Urothelium cell line (cell line): Measurements from ENCODE around the gene SLC7A1.
A peak's percentile ranks its signal among the peaks of the same experiment; 100 is the strongest.

Source experiments
- DNase-seq: peaks from one replicate; pipeline ENCODE4 v3.0.0; 2011; ENCODE audit warnings: low spot score, mixed read lengths
- FAIRE-seq: peaks from 2 replicates; lab custom pipeline; 2011; peaks lifted over from hg19 to GRCh38; lab: Jason Lieb, UNC

Gene SLC7A1

DNA sequence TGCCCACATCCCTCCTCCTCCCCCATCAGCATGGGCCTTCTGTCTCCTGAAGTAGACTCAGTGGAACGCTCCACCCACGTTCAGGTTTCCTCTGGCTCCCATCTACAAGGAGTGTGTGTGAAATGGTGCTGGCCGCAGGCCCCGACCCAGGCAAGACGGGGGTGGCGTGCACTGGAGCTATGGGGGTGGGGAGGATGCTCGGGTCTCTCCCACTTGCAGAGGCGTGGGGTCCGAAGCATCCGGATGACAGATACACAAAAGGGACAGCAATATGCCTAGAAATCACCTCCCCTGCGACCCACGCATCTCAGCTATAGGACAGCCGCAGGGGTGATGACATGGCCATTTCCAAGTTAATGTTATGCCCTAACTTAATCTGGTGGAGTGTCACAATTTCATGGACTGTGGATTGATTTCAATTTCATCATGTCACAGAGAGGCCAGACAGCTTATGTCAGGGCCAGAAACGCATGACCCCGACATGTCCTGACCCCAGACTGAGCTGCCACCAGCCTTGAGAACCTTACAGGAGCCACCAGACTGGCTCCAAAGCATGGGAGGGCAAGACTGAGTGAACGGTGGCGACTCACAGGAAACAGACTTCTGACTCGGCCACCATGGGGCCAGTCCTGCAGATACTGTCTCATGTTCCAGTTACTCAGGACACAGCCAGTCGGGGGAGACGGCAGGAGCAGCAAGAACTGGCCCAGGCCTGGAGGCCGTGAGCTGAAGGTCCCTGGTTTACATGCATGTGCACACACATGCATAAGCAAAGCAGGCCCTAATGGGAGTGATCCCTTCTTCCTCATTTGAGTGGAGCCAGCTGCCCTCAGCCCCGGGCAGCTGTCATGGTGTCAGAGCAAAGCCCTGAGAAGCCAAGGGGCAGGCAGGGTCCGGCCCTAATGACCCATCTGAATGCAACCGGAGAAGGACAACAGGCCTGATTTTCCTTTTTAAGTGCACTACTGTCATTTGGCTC, 82.2 kb downstream of the SLC7A1 start:
- DNase-seq = no peak

DNA sequence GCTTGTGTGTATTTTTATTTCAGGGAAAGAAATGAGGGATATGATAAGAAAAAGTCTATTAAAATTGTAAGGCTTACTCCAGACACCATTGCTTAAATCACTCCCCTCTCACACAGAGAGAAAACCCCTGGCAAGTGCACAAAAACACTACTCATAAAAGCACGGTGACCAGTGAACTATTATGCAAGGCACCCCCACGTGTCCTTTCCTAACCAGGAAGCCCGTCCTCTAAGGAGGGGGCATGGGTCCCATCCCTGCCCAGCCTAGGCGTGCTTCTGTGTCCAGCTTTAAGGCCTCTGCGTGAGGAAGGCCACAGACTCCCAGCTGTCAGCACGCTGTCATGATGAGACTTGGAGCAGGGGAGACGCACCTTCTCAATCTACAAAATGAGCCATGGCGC, 83.5 kb downstream of the SLC7A1 start:
- FAIRE-seq (no peak), DNase-seq (no peak)

More for the DNA sequence above, 82.2 kb downstream of the SLC7A1 start:
- no peak for FAIRE-seq

DNA sequence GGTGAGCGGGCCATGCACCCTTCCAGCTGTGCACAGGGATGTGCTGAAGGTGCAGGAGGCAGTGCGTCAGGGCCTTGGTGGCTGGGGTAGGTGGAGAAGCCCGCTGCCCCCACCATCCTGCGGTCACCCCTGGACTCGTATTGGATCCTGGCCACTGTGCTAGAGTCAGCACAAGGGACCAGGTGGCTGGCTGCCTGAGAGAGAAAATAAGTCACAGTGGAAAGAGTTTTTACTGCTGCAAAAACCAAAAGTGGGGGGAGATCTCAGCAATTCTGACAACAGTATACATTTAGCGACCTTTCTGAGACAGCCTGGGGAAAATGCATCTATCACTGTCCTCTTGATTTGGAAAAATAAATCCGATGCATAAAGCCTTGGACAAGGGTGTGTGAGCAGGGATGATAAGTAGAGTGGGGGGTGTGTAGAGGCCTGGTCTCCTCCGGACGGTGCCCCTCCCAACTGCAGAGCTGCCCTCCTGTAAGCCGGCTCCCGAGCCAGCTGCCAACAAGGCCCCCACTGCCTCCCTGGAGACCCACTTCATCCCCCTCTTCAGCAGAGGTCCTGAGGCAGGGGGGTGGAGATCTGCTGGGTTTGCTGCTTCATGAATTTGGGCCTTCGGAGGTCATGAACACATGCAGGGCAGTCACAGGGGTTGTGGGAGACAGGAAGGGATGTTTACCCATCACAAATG, 84.2 kb downstream of the SLC7A1 start:
- FAIRE-seq (no peak), DNase-seq (no peak)

DNA sequence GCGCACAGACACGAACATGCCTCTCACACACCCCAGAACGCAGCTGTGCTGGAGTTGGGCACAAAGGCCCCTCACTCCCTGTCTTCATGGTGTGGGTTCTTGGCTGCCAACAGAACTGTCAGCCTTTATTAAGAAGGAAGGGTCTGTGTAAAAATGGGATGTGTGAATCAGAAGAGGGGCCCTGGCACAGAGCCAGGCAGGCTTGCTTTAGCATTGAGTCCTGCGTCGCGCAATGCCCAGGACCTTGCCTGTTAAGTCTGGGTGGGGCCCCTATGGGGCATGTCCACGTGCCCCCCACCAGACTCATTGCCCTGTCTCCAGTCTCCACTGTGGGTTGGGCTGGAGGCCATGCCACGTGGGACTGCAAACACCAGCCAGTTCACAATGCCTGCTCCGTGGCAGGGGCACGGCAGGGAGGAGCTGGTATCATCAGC, 84.8 kb downstream of the SLC7A1 start:
- DNase-seq (no peak), FAIRE-seq (no peak)

DNA sequence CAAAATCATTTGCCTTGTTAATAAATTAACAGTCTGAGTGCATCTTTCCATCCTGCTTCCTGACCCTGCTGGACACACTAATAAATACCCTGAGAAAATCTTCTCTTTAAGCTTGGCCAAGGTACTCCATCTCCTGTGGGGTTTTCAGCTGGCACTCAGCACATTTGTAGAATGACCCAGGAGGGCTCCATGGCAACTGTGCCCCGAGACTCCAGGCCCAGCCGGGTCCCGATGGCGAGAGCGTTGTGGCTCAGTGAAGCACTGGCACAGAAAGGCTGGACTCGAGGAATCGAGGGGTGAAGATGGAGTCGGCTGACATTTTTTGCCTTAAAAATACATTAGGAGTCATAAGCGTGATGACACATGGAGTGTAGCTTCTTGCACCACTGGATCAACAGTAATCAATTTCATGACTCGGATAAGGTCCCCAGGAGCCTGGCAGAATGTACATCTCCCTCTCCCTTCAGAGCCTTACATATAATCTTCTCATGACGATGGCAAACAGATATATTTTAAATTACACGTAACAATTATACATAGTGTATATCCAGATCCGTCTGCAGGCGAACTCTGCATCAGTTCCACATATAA, 85.4 kb downstream of the SLC7A1 start:
- no peak for FAIRE-seq
- DNase-seq = no peak

DNA sequence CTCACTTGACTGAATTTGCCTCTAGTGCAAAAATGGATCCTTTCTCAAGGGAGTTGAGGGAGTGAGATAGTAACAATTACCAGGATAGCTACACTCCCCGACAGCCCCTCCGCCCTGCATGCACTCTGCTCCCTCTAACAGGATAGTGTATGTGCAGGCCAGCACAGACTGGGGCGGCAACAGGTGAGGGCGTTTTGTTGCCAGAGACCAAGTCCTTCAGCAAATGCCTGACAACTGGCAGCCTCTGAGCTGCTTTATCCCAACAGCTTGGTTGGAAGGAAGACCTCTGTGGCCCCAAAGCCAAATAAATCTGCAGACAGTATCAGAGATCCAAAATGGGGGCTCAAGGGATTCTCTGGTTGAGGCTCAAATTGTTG, 86.6 kb downstream of the SLC7A1 start:
- FAIRE-seq = no peak
- DNase-seq = no peak

DNA sequence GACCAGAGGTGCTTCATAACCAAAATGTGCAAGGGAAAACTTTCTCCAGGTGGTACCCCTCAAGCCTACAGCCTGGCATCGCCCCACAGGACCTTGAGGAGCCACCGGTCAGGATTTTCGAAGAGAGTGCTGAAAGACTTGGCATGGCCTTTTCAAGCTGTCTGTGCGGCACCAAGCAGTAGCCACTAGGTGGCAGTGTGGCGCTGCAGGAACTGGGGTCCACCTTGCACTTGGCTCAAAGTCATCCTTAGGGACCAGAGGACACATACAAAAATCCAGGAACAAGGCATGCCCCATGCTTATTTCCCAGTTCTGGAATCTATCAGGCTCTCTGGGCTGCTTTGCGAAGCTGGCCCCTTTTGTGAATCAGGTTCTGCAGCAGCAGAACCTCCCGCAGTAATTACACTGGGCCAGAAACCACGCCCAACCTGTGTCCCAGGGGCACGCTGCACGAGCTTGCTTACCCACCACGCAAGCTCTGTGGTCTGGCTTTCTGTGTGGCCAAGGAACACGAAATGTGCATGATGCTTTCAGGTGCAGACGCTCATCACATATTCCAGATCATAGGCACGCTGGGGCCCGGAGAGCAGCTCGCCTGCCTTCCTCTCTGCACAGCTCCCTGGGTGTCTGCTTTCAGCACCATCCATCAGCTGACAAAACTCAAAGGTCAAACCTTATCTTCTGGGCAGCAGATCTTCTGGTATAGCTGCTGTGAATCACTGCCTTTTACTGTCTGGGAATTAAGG, 87.2 kb downstream of the SLC7A1 start:
- DNase-seq (peak; percentile 72), FAIRE-seq (no peak)

DNA sequence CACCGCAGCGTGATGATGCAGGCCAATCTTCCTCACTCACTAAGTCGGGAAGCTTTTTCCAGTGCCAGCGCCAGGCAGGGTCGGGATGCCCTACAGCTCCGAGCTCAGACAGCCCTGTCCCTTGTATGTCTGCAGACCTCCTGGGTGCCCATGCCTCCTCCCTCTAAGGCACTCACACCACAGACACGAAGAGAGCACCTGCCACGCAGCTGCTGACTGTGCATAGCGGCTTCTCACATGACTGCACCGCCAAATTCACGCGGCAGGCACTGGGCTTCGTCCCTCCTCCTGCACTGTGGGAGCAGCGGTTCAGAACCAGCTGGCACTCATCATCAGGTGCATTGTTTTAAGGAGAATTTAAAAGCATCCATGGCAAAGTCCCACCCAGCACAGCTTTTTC, 88.1 kb downstream of the SLC7A1 start:
- DNase-seq (no peak), FAIRE-seq (no peak)

DNA sequence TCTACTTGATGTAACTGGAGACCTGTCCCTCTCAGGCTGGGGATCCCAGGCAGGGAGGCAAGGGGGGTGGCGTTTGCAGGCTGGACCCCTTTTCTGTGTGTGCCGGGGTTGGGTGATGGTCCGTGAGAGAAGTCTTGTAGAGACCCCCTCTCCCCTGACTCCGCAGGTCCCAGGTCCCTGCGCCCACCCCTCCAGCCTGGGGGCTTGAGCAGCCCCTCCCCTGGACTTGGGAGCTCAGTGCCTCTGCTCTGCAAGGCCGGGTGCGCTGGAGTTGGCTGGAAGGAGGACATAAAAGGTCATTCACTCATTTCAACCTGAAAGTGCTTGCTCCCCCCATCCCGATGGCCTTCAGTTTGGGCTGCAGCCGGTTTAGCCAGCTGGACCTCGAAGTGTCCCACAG, 89.5 kb downstream of the SLC7A1 start:
- DNase-seq (no peak), FAIRE-seq (no peak)

DNA sequence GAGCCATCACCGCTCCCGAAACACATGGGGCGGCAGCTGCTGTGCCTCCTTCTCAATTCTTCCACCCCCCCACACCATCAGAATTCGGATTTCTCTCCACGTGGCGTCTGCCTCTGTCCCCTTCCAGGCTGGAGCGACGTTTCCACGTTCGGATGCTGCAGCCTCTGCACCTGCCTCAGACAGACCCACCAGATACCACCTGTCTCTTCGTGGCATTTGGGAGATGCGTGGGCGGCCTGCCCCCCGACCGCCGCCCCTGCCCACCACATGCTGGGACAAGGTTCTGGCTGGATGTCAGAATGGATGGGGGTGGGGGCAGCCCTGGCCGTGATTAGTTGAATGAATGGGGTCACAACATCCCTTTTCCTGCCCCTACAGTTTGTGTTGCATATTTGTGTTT, 90.0 kb downstream of the SLC7A1 start:
- DNase-seq (no peak), FAIRE-seq (no peak)

DNA sequence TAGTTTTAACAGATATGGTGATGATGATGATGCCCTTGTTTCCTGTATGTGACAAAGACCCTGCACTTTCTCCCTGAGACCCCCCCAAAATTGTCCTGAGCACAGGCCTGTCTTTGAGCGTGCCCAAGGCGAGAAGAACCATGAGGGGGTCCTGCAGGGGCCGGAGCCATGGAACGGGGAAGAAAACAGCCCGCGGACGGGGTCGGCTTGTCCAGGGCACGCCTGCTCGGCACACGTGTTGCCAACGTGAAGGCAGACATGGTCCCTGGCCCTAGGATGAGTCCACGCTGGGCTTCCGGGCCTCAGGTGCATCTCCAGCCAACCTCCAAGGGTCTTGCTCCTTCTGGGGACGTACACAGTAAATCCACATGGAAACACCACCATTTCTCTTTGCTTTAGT, 90.8 kb downstream of the SLC7A1 start:
- DNase-seq (no peak), FAIRE-seq (no peak)

GRCh38 chr13:29503041-29503837, 92.2 kb downstream of the SLC7A1 start:
- DNase-seq (no peak), FAIRE-seq (no peak)

GRCh38 chr13:29502391-29503008, 93.0 kb downstream of the SLC7A1 start:
- FAIRE-seq = no peak
- no peak for DNase-seq

DNA sequence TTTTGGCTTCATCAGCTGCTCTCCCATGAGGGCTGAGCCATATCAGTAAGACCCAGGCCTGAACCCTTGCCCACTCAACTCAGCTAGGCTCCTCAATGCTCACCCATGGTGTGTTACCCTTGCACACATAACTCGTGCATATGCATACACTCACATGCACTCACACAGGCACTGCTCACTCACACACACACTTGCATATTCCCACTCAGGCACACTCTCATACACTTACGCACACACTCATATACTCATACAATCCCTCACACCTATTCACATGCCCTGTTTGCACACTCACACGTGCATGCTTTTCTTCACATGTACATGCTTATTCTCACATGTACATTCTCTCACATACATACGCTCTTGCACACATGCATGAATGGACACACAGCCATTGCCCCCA, 93.8 kb downstream of the SLC7A1 start:
- DNase-seq (no peak), FAIRE-seq (no peak)

GRCh38 chr13:29500386-29500785, 95.1 kb downstream of the SLC7A1 start:
- FAIRE-seq (no peak), DNase-seq (no peak)

DNA sequence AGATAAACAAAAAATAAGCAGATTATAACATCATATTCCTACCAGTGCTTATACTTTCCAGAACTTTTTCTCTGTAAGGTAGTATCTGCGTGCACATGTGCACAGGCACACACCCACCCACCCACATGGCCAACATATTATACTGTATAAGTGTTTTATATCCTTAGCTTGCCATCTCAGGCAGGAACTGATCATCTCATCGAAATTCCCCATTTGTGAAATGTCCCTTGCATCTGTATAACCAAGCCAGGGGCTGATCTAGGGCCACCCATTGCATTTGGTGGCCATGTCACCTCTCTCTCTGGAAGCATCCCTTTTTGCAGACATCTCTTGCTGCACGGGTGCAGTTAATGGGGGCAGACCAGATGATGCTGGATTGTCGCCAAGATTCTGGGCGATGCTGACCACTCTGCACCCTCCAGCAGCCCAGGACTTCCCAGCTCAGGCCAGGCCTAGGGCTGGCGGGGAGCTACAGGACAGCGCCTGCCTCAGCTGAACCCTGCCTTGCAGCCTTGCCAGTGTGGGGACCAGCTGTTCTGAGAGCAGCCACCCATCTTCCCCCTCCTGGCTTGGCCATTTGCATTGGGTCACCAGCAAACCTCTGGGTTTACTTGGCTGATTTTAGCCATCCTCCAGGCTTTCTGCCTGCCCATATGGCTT, 95.9 kb downstream of the SLC7A1 start:
- FAIRE-seq (no peak), DNase-seq (no peak)

DNA sequence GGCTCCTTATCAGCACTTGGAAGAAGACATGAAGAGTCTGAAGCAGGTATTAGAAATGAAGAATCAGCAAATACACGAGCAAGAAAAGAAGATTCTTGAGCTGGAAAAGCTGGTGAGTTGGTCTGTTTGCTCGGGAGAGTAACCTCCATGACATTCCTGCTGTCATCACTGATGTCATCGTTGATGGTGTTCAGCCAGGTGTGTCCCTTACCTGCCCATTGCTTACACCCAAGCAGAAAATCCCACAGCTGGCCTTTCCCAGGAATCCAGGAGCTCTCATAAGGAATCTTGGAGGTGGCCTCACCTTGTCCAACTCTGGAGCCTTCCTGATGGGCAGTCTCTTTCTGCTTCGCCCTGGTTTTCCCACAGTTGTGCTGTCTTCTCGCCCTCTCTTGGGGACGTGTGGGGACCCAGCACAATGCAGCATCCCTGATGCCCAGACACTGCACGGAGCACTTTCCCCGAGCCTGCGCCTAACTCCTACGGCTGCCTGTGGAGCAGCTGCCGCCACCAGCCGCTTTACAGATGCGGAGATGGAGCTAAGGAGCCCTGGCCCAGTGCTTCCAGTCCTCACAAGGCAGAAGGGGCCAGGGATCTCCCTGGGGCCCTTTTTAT, 97.0 kb downstream of the SLC7A1 start:
- DNase-seq (no peak), FAIRE-seq (no peak)

DNA sequence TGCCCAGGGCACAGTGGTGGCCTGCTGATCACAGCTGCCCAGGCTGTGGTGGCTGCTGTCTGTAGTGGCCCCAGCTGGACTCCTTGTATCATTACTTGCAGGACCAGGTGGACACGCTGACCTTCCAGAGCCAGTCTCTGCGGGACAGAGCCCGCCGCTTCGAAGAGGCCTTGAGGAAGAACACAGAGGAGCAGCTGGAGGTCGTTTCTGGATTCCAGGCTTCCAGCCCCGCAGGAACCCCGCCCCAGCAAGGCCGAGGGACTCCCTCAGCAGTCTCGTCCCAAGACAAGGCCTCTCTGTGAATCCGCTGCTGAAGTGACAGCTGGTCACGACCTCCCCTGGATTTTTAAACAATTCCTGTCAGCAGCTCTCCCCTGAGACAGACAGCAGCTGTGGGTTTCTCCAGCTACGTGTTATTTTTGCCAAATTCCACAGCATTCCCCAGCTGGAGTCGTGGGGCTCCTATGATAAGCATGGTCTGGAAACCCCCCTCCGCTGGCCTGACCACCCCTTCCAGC, 98.3 kb downstream of the SLC7A1 start:
- FAIRE-seq (no peak), DNase-seq (no peak)
